Head of caudate nucleus (tissue), 42 donors: ENCODE measurements around the gene GPR151.

ENCODE experiments used
- DNase-seq, 42 donors: peaks; one replicate each; pipeline versions ENCODE4 v3.0.0 to v3.0.0-alpha.2; 2020 to 2021; ENCODE audit warnings: mixed read lengths in 7 of 42
- intact Hi-C: fragments of 100-400 bp; cut with DNase I; formaldehyde crosslinking; loops from one replicate; pipeline ENCODE4 v1.15.0; 2022

The GPR151 gene

DNA sequence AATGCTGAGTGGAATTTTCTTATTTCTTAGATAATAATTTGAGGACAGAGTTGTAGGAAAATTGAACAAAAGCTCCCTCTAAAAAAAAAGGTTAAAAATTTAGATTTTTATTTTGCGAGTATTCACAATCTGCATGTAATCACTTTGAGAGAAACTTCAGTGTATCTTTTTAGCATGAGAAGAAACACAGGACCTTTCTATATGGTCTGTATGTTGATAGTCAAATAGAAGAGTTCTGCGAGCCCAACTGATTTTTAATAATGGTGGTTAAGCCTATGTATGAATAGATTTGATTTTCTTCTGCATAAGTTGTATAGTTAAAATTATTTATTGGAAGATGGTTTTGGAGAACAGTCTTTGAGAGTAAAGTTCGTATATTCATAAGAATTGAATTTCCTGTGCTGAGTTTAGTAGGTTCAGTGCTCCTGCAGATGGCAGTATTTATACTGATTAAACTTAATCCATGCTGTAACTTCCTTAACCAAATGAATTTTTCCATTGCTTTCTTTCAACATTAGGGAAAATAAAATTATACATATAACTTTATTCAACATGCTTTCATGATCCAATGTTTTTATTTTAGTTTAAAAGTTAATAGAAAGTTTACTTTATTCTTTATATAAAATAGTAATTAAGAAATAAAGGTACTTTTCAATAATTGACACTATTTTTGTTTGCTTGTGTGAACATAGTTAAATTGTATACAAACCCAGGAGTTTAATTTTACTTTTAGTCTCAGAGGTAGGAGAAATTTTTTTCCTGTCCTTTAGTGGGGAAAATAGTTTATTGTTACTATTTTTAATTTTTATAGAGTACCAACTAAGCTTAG lies 49.3 kb downstream of the GPR151 start:
- peak in 1 of 42 donors; percentile 16 for DNase-seq
- intact Hi-C loops: no loop called here

DNA sequence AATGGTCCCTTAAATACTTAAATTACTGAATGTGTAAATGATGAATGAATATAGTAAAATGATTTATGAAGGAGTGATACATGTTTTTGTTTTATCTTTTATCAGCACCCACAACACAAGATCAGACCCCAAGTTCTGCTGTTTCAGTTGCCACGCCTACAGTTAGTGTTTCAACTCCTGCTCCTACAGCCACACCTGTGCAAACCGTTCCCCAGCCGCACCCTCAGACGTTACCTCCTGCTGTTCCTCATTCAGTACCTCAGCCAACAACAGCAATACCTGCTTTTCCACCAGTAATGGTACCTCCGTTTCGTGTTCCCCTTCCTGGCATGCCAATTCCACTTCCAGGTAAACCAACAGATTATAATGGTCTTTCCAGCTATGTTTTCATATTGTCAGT lies 52.5 kb downstream of the GPR151 start:
- intact Hi-C loops: no loop called here
- DNase-seq: no peak
